ENCODE results near the gene ASIC4.

The ASIC4 gene

GRCh38 chr2:219570924-219571310 lies 56.6 kb downstream of the ASIC4 start:
- DNase-seq, result peak; percentile 44

- DNase-seq, result peak; percentile 96
Observed at GRCh38 chr2:219571311-219572236, 57.3 kb downstream of the ASIC4 start, which contains the start of gene OBSL1. Gene OBSL1, minus strand, starts transcription at chr2:219571539. Its CDS starts 307 bp downstream, at chr2:219571232.

DNA sequence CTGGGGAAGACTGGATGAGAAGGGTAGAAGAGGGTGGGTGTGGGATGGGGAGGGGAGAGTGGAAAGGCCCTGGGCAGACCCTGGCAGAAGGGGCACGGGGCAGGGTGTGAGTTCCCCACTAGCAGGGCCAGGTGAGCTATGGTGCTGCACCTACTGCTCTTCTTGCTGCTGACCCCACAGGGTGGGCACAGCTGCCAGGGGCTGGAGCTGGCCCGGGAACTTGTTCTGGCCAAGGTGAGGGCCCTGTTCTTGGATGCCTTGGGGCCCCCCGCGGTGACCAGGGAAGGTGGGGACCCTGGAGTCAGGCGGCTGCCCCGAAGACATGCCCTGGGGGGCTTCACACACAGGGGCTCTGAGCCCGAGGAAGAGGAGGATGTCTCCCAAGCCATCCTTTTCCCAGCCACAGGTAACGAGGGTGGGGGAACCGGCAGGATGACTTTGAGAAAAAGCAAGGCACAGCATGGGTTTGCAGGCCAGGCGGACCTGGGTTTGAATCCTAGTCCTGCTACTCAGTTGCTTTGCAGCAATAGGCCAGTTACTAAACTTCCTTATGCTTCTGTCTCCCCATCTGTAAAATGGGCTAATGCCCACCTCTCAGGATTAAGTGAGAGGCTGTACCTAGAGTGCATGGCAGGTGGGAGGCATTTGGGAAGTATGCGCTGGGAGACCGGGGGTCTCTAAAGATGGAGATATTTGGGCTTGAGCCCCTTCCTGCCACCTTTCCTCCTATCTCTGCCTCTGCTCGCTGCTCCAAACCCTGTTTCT lies 58.1 kb downstream of the ASIC4 start, which contains the start of gene INHA:
Gene INHA, plus strand, starts transcription at position 74 of the 765 bp plus-strand sequence. Its CDS starts 65 bp downstream, at position 139.
- no peak for DNase-seq

GRCh38 chr2:219573166-219573565 lies 58.9 kb downstream of the ASIC4 start:
- DNase-seq, result no peak

DNA sequence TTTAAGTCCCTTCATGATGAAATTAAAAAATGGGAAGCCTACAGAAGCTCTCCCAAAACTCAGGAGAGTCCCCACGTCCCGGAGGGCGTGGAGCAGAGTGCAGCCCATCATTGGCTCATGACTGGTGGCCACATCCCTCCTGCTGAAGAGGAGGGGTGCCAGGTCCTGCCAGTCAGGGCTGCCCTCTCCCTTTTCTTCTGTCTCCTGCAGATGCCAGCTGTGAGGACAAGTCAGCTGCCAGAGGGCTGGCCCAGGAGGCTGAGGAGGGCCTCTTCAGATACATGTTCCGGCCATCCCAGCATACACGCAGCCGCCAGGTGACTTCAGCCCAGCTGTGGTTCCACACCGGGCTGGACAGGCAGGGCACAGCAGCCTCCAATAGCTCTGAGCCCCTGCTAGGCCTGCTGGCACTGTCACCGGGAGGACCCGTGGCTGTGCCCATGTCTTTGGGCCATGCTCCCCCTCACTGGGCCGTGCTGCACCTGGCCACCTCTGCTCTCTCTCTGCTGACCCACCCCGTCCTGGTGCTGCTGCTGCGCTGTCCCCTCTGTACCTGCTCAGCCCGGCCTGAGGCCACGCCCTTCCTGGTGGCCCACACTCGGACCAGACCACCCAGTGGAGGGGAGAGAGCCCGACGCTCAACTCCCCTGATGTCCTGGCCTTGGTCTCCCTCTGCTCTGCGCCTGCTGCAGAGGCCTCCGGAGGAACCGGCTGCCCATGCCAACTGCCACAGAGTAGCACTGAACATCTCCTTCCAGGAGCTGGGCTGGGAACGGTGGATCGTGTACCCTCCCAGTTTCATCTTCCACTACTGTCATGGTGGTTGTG lies 60.4 kb downstream of the ASIC4 start:
- DNase-seq, result no peak

GRCh38 chr2:219575566-219576504 lies 61.6 kb downstream of the ASIC4 start:
- no peak for DNase-seq

GRCh38 chr2:219576505-219577388 lies 62.5 kb downstream of the ASIC4 start:
- DNase-seq, result peak; percentile 82

- no peak for DNase-seq
Observed at GRCh38 chr2:219578811-219579613, 64.7 kb downstream of the ASIC4 start.

GRCh38 chr2:219581346-219581745 lies 67.1 kb downstream of the ASIC4 start:
- no peak for DNase-seq
